Endodermal cell (in vitro differentiated cells): Measurements from ENCODE around the gene ELAC2. TPM values are rescaled to one million over a fixed set of nuclear protein-coding genes. Genes with fewer than 3 reads are reported as not detected.

Source experiments
- DNase-seq: peaks from one replicate; pipeline ENCODE4 v3.0.0-alpha.2; 2017
- H3K27ac ChIP-seq: 2 replicates; pipeline ENCODE4 v1.5.1; 2013; ENCODE audit warnings: mild to moderate bottlenecking, low read depth, low read length, moderate library complexity
- H3K27me3 ChIP-seq: 2 replicates; pipeline ENCODE4 v1.6.1; 2013; ENCODE audit warnings: mild to moderate bottlenecking, low read length, moderate library complexity; ENCODE audit not compliant: insufficient read depth, control insufficient read depth, poor library complexity, severe bottlenecking
- H3K36me3 ChIP-seq: 2 replicates; pipeline ENCODE4 v1.7.0; 2013; ENCODE audit warnings: mild to moderate bottlenecking, low read length, moderate library complexity; ENCODE audit not compliant: control insufficient read depth, insufficient read depth
- H3K4me1 ChIP-seq: one replicate; pipeline ENCODE4 v1.7.0; 2013; ENCODE audit warnings: low read length; ENCODE audit not compliant: control insufficient read depth, insufficient read depth
- H3K4me3 ChIP-seq: 2 replicates; pipeline ENCODE4 v1.5.1; 2013; ENCODE audit warnings: mild to moderate bottlenecking, low read length, moderate library complexity
- H3K9ac ChIP-seq: 2 replicates; pipeline ENCODE4 v1.6.1; 2013; ENCODE audit warnings: mild to moderate bottlenecking, low read length, moderate library complexity; ENCODE audit not compliant: poor library complexity, severe bottlenecking; ENCODE audit errors: extremely low read depth
- H3K9me3 ChIP-seq: 2 replicates; pipeline ENCODE4 v1.6.1; 2013; ENCODE audit warnings: mild to moderate bottlenecking, low read length, moderate library complexity; ENCODE audit not compliant: control insufficient read depth
- H3K27ac Mint-ChIP-seq: 2 replicates; pipeline ENCODE4 v1.8.0; 2020; ENCODE audit warnings: mixed read lengths
- H3K27me3 Mint-ChIP-seq: 2 replicates; pipeline ENCODE4 v1.8.0; 2021; ENCODE audit warnings: mild to moderate bottlenecking, mixed read lengths; ENCODE audit not compliant: insufficient read depth
- H3K36me3 Mint-ChIP-seq: 2 replicates; pipeline ENCODE4 v1.8.0; 2020; ENCODE audit warnings: low read depth, mixed read lengths
- H3K4me1 Mint-ChIP-seq: 2 replicates; pipeline ENCODE4 v1.8.0; 2020; ENCODE audit warnings: mixed read lengths
- H3K4me3 Mint-ChIP-seq: 2 replicates; pipeline ENCODE4 v1.8.0; 2020; ENCODE audit warnings: mild to moderate bottlenecking, moderate library complexity, mixed read lengths
- H3K9me3 Mint-ChIP-seq: 2 replicates; pipeline ENCODE4 v1.8.0; 2020; ENCODE audit warnings: mild to moderate bottlenecking, mixed read lengths
- CTCF ChIP-seq: fragments of 200-600 bp; sonication (generic); conservative IDR thresholded peaks from 2 replicates; pipeline ENCODE4 v1.5.0; 2021; ENCODE audit warnings: antibody characterized with exemption, mild to moderate bottlenecking
- WGBS, 2 experiments: methylation state at CpG; one replicate each; pipeline versions ENCODE4 v1.1.5 to v1.1.7; 2013; ENCODE audit warnings: missing lambda C conversion rate in 2 of 2, mixed read lengths in 1 of 2; ENCODE audit not compliant: insufficient coverage in 1 of 2, insufficient read length in 1 of 2; 5-methylcytosine and 5-hydroxymethylcytosine counted together
- total RNA-seq, 2 donors: library from RNA; stranded (reverse); fragmentation: NEBNext Ultra II Directional in 1 of 2; extraction: Animal tissue kit (Norgen Biotek cat#: 25700) in 1 of 2; gene quantifications; 2 replicates in 1 of 2; 3 replicates in 1 of 2; pipeline ENCODE4 v1.2.1, GENCODE V29; 2021

ELAC2 gene
- total RNA-seq, 2 donors from 2014 or later: 66.8 to 77.1 TPM

- no peak overlapping the region for H3K27ac Mint-ChIP-seq
- no peak for DNase-seq
- H3K9ac ChIP-seq: no peak overlapping the region
- no peaks in the 10 kb centered on the region for H3K9me3 ChIP-seq
- H3K27me3 Mint-ChIP-seq: no peaks in the 10 kb centered on the region
- no peaks in the 10 kb centered on the region for H3K4me1 ChIP-seq
- H3K4me1 Mint-ChIP-seq: no peaks in the 10 kb centered on the region
- H3K36me3 ChIP-seq: peaks cover 91% of the 10 kb centered on the region
- no peaks in the 10 kb centered on the region for H3K27me3 ChIP-seq
- peaks cover 66% of the 10 kb centered on the region for H3K36me3 Mint-ChIP-seq
- no peak for TF ChIP-seq CTCF
- WGBS, 2 experiments: 94 to 96% methylated on average over 5 of the region's 5 CpGs
- H3K27ac ChIP-seq: no peak overlapping the region
- H3K4me3 Mint-ChIP-seq: no peak overlapping the region
- H3K4me3 ChIP-seq: no peak overlapping the region
- H3K9me3 Mint-ChIP-seq: no peaks in the 10 kb centered on the region
These were observed 20.9 kb downstream of the ELAC2 start for GRCh38 chr17:12996941-12997340.

- H3K4me3 Mint-ChIP-seq: no peak overlapping the region
- no peaks in the 10 kb centered on the region for H3K4me1 Mint-ChIP-seq
- TF ChIP-seq CTCF: no peak
- Histone ChIP-seq H3K27me3 (no peaks in the 10 kb centered on the region), H3K4me1 (no peaks in the 10 kb centered on the region), H3K9ac (no peak overlapping the region), H3K36me3 (peaks cover 91% of the 10 kb centered on the region), H3K9me3 (no peaks in the 10 kb centered on the region), H3K27ac (no peak overlapping the region), H3K4me3 (no peak overlapping the region)
- WGBS, 2 experiments: 95% methylated on average over 10 of the region's 10 CpGs
- H3K27me3 Mint-ChIP-seq: no peaks in the 10 kb centered on the region
- no peak overlapping the region for H3K27ac Mint-ChIP-seq
- DNase-seq: no peak
- H3K9me3 Mint-ChIP-seq: no peaks in the 10 kb centered on the region
- peaks cover 72% of the 10 kb centered on the region for H3K36me3 Mint-ChIP-seq
These were observed 21.5 kb downstream of the ELAC2 start for GRCh38 chr17:12996357-12996756.

GRCh38 chr17:12995896-12996295, 21.9 kb downstream of the ELAC2 start:
- no peaks in the 10 kb centered on the region for H3K27me3 Mint-ChIP-seq
- Histone ChIP-seq H3K9me3 (no peaks in the 10 kb centered on the region), H3K9ac (no peak overlapping the region), H3K36me3 (peaks cover 90% of the 10 kb centered on the region), H3K27ac (no peak overlapping the region), H3K4me3 (no peak overlapping the region), H3K27me3 (no peaks in the 10 kb centered on the region), H3K4me1 (no peaks in the 10 kb centered on the region)
- peaks cover 75% of the 10 kb centered on the region for H3K36me3 Mint-ChIP-seq
- no peak overlapping the region for H3K27ac Mint-ChIP-seq
- no peaks in the 10 kb centered on the region for H3K9me3 Mint-ChIP-seq
- no peak for DNase-seq
- H3K4me3 Mint-ChIP-seq: no peak overlapping the region
- H3K4me1 Mint-ChIP-seq: no peaks in the 10 kb centered on the region
- 94% methylated on average over 10 to 19 of the region's 19 CpGs for WGBS, 2 experiments
- TF ChIP-seq CTCF: no peak
